HepG2 (cell line): Measurements from ENCODE around the gene ASGR1.

Source experiments
- MED1 ChIP-seq: sonication (generic); formaldehyde crosslinking; IDR thresholded peaks from 2 replicates; pipeline ENCODE4 v1.4.0; 2020; ENCODE audit warnings: missing genetic modification reagents
- MYPOP ChIP-seq: sonication (generic); formaldehyde crosslinking; IDR thresholded peaks from 2 replicates; pipeline ENCODE4 v1.8.1; 2023; ENCODE audit warnings: mild to moderate bottlenecking, moderate library complexity, missing genetic modification reagents
- RFX3 ChIP-seq: IDR thresholded peaks from 2 replicates; pipeline ENCODE4 v1.6.1; 2016; ENCODE audit warnings: missing biosample characterization, missing genetic modification reagents
- ZBTB10 ChIP-seq: sonication (generic); formaldehyde crosslinking; IDR thresholded peaks from 2 replicates; pipeline ENCODE4 v1.4.0; 2020; ENCODE audit warnings: missing genetic modification reagents, borderline replicate concordance
- ZBTB49 ChIP-seq: sonication (generic); formaldehyde crosslinking; IDR thresholded peaks from 2 replicates; pipeline ENCODE4 v1.4.0; 2020; ENCODE audit warnings: missing genetic modification reagents, borderline replicate concordance
- ZFP41 ChIP-seq: sonication (generic); formaldehyde crosslinking; IDR thresholded peaks from 2 replicates; pipeline ENCODE4 v1.4.0; 2020; ENCODE audit warnings: mild to moderate bottlenecking, missing genetic modification reagents, borderline replicate concordance
- TF ChIP-seq, protein P1 (sequence below): fragments of 450-650 bp; IDR thresholded peaks from 2 replicates; pipeline ENCODE4 v1.6.1; 2017; ENCODE audit warnings: mild to moderate bottlenecking

DNA sequence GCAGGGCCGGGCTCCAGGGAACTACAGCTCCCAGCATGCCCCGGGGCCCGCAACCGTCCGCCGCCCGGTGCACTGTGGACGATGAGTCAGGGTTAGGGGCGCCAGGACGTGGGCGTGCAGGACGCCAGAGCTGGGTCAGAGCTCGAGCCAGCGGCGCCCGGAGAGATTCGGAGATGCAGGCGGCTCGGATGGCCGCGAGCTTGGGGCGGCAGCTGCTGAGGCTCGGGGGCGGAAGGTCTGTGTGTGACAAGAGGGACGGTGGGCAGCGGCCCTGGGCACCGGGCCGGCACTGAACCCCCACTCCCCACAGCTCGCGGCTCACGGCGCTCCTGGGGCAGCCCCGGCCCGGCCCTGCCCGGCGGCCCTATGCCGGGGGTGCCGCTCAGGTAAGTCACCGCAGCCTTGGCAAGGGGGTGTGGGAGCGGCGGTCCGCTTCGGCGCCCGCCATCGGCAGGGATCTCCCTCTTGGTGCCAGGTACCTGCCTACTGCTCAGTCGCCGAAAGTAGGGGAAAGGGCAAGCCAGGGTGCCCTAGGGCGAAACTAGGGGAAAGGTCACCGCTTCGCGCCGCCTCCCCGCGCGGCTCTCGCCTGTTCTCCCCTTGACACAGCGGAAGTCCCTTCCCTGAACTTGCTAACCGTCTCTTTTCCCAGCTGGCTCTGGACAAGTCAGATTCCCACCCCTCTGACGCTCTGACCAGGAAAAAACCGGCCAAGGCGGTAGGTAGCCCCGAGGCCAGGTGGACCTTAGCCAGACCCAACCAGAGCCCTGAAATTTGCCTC is 40.8 kb upstream of the ASGR1 start, which contains the start of the genes ACADVL and DLG4:
- TF ChIP-seq MED1 (CRISPR knock-in tag) (no peak), ZBTB49 (CRISPR knock-in tag) (no peak), ZBTB10 (CRISPR knock-in tag) (no peak), RFX3 (CRISPR knock-in tag) (no peak), ZFP41 (no peak), MYPOP (CRISPR knock-in tag) (no peak)
- TF ChIP-seq, protein P1, sequence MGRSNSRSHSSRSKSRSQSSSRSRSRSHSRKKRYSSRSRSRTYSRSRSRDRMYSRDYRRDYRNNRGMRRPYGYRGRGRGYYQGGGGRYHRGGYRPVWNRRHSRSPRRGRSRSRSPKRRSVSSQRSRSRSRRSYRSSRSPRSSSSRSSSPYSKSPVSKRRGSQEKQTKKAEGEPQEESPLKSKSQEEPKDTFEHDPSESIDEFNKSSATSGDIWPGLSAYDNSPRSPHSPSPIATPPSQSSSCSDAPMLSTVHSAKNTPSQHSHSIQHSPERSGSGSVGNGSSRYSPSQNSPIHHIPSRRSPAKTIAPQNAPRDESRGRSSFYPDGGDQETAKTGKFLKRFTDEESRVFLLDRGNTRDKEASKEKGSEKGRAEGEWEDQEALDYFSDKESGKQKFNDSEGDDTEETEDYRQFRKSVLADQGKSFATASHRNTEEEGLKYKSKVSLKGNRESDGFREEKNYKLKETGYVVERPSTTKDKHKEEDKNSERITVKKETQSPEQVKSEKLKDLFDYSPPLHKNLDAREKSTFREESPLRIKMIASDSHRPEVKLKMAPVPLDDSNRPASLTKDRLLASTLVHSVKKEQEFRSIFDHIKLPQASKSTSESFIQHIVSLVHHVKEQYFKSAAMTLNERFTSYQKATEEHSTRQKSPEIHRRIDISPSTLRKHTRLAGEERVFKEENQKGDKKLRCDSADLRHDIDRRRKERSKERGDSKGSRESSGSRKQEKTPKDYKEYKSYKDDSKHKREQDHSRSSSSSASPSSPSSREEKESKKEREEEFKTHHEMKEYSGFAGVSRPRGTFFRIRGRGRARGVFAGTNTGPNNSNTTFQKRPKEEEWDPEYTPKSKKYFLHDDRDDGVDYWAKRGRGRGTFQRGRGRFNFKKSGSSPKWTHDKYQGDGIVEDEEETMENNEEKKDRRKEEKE: no peak
